Panc1 (cell line): ENCODE measurements around the gene FSD2.

Experiments
- CTCF ChIP-seq: fragments of 450-650 bp; IDR thresholded peaks from 2 replicates; pipeline ENCODE4 v1.5.1; 2017; ENCODE audit warnings: mild to moderate bottlenecking
- POLR2AphosphoS5 ChIP-seq: IDR thresholded peaks from 2 replicates; pipeline ENCODE4 v1.6.1; 2012; ENCODE audit warnings: mild to moderate bottlenecking, low read depth, low read length, moderate library complexity
- TF ChIP-seq, protein P1 (sequence below), 2 experiments: IDR thresholded peaks; 2 replicates each; pipeline ENCODE4 v1.6.1; 2011 to 2012; ENCODE audit warnings: low read depth in 2 of 2, control low read depth in 1 of 2, low read length in 1 of 2, mild to moderate bottlenecking in 1 of 2, moderate library complexity in 1 of 2; ENCODE audit not compliant: insufficient read depth in 1 of 2

GRCh38 chr15:82846621-82847020 lies 40.8 kb upstream of the FSD2 start:
- TF ChIP-seq CTCF, result no peak
- no peak for TF ChIP-seq POLR2AphosphoS5
- TF ChIP-seq, protein P1, sequence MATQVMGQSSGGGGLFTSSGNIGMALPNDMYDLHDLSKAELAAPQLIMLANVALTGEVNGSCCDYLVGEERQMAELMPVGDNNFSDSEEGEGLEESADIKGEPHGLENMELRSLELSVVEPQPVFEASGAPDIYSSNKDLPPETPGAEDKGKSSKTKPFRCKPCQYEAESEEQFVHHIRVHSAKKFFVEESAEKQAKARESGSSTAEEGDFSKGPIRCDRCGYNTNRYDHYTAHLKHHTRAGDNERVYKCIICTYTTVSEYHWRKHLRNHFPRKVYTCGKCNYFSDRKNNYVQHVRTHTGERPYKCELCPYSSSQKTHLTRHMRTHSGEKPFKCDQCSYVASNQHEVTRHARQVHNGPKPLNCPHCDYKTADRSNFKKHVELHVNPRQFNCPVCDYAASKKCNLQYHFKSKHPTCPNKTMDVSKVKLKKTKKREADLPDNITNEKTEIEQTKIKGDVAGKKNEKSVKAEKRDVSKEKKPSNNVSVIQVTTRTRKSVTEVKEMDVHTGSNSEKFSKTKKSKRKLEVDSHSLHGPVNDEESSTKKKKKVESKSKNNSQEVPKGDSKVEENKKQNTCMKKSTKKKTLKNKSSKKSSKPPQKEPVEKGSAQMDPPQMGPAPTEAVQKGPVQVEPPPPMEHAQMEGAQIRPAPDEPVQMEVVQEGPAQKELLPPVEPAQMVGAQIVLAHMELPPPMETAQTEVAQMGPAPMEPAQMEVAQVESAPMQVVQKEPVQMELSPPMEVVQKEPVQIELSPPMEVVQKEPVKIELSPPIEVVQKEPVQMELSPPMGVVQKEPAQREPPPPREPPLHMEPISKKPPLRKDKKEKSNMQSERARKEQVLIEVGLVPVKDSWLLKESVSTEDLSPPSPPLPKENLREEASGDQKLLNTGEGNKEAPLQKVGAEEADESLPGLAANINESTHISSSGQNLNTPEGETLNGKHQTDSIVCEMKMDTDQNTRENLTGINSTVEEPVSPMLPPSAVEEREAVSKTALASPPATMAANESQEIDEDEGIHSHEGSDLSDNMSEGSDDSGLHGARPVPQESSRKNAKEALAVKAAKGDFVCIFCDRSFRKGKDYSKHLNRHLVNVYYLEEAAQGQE (IDR thresholded peaks at IDR 0.05; ENCODE audit: insufficient read depth in 1 of 2, low read depth in 2 of 2, low read length in 1 of 2), result no peak
